OCI-LY7 (cell line): ENCODE measurements around the gene RAB3B. TPM values are rescaled to one million over a fixed set of nuclear protein-coding genes. Genes with fewer than 3 reads are reported as not detected.

Experiments
- BruUV-seq: library from RNA; stranded (reverse); fragments of 400-500 nt; replicated peaks from 2 replicates; lab custom pipeline; 2021; lab: Mats Ljungman, UMichigan
- CTCF ChIA-PET: fragments of 300-600 bp; sonication (Branson Sonifier 250); formaldehyde crosslinking; loops from one replicate; lab custom pipeline; 2022; ENCODE audit warnings: antibody characterized with exemption; ENCODE audit not compliant: unreplicated experiment; lab: Charles Lee
- POLR2A ChIA-PET: fragments of 300-600 bp; sonication (Branson Sonifier 250); formaldehyde crosslinking; loops from one replicate; lab custom pipeline; 2022; ENCODE audit warnings: antibody characterized with exemption; lab: Charles Lee
- DNase-seq: peaks from one replicate; pipeline ENCODE4 v3.0.0-alpha.2; 2015; ENCODE audit warnings: low spot score
- H2AFZ ChIP-seq: fragments of 200-600 bp; sonication (generic), shearing (Covaris generic); 2 replicates; pipeline ENCODE4 v1.6.1; 2014; ENCODE audit warnings: mild to moderate bottlenecking, antibody characterized with exemption, low read length, moderate library complexity
- H3K27ac ChIP-seq: fragments of 200-600 bp; sonication (generic); 2 replicates; pipeline ENCODE4 v1.5.1; 2014; ENCODE audit warnings: mixed run types, low read depth, mild to moderate bottlenecking, moderate library complexity, low read length, inconsistent platforms; ENCODE audit not compliant: poor library complexity, severe bottlenecking
- H3K36me3 ChIP-seq: fragments of 200-600 bp; sonication (generic); 2 replicates; pipeline ENCODE4 v1.6.1; 2014; ENCODE audit warnings: mild to moderate bottlenecking, antibody characterized with exemption, low read length, moderate library complexity, mixed read lengths; ENCODE audit not compliant: insufficient read depth
- H3K4me1 ChIP-seq: fragments of 200-600 bp; sonication (generic); 2 replicates; pipeline ENCODE4 v1.5.1; 2014; ENCODE audit warnings: mild to moderate bottlenecking, low read length; ENCODE audit not compliant: insufficient read depth, poor library complexity, severe bottlenecking
- H3K4me2 ChIP-seq: fragments of 200-600 bp; sonication (generic); 2 replicates; pipeline ENCODE4 v1.6.1; 2014; ENCODE audit warnings: mild to moderate bottlenecking, low read length
- H3K4me3 ChIP-seq: fragments of 200-600 bp; sonication (generic); 2 replicates; pipeline ENCODE4 v1.5.1; 2014; ENCODE audit warnings: mild to moderate bottlenecking, low read depth, low read length; ENCODE audit not compliant: poor library complexity, severe bottlenecking
- H3K79me2 ChIP-seq: fragments of 200-600 bp; sonication (generic); 2 replicates; pipeline ENCODE4 v1.6.1; 2016; ENCODE audit warnings: low read depth, mild to moderate bottlenecking, low read length, moderate library complexity, mixed read lengths; ENCODE audit not compliant: insufficient read depth
- H3K9me2 ChIP-seq: fragments of 200-600 bp; sonication (generic); 2 replicates; pipeline ENCODE4 v1.6.1; 2016; ENCODE audit warnings: mild to moderate bottlenecking, low read length, mixed read lengths; ENCODE audit not compliant: insufficient read depth
- H3K9me3 ChIP-seq: fragments of 200-600 bp; sonication (generic); 2 replicates; pipeline ENCODE4 v1.6.1; 2014; ENCODE audit warnings: mild to moderate bottlenecking, mixed run types, low read length, mixed read lengths
- H4K20me1 ChIP-seq: fragments of 200-600 bp; sonication (generic); 2 replicates; pipeline ENCODE4 v1.6.1; 2014; ENCODE audit warnings: mild to moderate bottlenecking, antibody characterized with exemption, low read length, moderate library complexity, mixed read lengths; ENCODE audit not compliant: insufficient read depth
- EZH2phosphoT487 ChIP-seq: fragments of 200-600 bp; sonication (generic); IDR thresholded peaks from 2 replicates; pipeline ENCODE4 v1.6.1; 2018; ENCODE audit warnings: low read depth, borderline replicate concordance, mild to moderate bottlenecking, mixed run types, antibody characterized with exemption, low read length, moderate library complexity, mixed read lengths
- intact Hi-C: fragments of 100-400 bp; cut with micrococcal nuclease; formaldehyde crosslinking; loops from one replicate; pipeline ENCODE4 v1.10.0; 2022; ENCODE audit not compliant: unreplicated experiment
- total RNA-seq, 2 experiments: library from RNA; depleted of rRNA in 1 of 2; stranded (reverse); fragments of >200 nt in 1 of 2; shearing (Covaris generic) in 1 of 2; gene quantifications; 2 replicates each; pipeline ENCODE4 v1.2.3, GENCODE V29; 2014 to 2022
- TF ChIP-seq, protein P1 (sequence below): fragments of 200-600 bp; sonication (generic); conservative IDR thresholded peaks from 2 replicates; pipeline ENCODE4 v1.5.1; 2014; ENCODE audit warnings: mild to moderate bottlenecking, antibody characterized with exemption, low read length, moderate library complexity, mixed read lengths

The RAB3B gene
- total RNA-seq, 2 experiments from 2014 or later: 0.03 TPM; not detected in 1

- BruUV-seq: no TSS peak
- POLR2A ChIA-PET: no interaction called here
- H3K4me2 ChIP-seq: no peak overlapping the region
- H3K4me1 ChIP-seq: no peaks in the 10 kb centered on the region
- intact Hi-C loops: no loop called here
- CTCF ChIA-PET: interaction anchor here (1.1 kb wide), 1 partner anchor 15 kb away, joined by 3 read pairs; no protein-coding TSS in a partner anchor
- H3K4me3 ChIP-seq: no peak overlapping the region
- H3K9me3 ChIP-seq: no peaks in the 10 kb centered on the region
- H3K79me2 ChIP-seq: no peaks in the 10 kb centered on the region
- H4K20me1 ChIP-seq: no peaks in the 10 kb centered on the region
- no peak overlapping the region for H3K27ac ChIP-seq
- no peak overlapping the region for H2AFZ ChIP-seq
- no peaks in the 10 kb centered on the region for H3K36me3 ChIP-seq
- H3K9me2 ChIP-seq: no peaks in the 10 kb centered on the region
- DNase-seq: no peak
- no peak for TF ChIP-seq EZH2phosphoT487
These were observed 57.2 kb downstream of the RAB3B start for GRCh38 chr1:51933344-51933743.

- TF ChIP-seq, protein P1, sequence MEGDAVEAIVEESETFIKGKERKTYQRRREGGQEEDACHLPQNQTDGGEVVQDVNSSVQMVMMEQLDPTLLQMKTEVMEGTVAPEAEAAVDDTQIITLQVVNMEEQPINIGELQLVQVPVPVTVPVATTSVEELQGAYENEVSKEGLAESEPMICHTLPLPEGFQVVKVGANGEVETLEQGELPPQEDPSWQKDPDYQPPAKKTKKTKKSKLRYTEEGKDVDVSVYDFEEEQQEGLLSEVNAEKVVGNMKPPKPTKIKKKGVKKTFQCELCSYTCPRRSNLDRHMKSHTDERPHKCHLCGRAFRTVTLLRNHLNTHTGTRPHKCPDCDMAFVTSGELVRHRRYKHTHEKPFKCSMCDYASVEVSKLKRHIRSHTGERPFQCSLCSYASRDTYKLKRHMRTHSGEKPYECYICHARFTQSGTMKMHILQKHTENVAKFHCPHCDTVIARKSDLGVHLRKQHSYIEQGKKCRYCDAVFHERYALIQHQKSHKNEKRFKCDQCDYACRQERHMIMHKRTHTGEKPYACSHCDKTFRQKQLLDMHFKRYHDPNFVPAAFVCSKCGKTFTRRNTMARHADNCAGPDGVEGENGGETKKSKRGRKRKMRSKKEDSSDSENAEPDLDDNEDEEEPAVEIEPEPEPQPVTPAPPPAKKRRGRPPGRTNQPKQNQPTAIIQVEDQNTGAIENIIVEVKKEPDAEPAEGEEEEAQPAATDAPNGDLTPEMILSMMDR: no peak
- no peak for TF ChIP-seq EZH2phosphoT487
- H3K4me2 ChIP-seq: no peak overlapping the region
- H3K36me3 ChIP-seq: no peaks in the 10 kb centered on the region
- H3K27ac ChIP-seq: no peak overlapping the region
- CTCF ChIA-PET: no interaction called here
- no peaks in the 10 kb centered on the region for H3K9me2 ChIP-seq
- H3K9me3 ChIP-seq: no peaks in the 10 kb centered on the region
- H2AFZ ChIP-seq: no peak overlapping the region
- intact Hi-C loops: no loop called here
- no TSS peak for BruUV-seq
- H3K4me3 ChIP-seq: no peak overlapping the region
- DNase-seq: no peak
- no peaks in the 10 kb centered on the region for H3K79me2 ChIP-seq
- POLR2A ChIA-PET: no interaction called here
- no peaks in the 10 kb centered on the region for H3K4me1 ChIP-seq
- H4K20me1 ChIP-seq: no peaks in the 10 kb centered on the region
These were observed 60.2 kb downstream of the RAB3B start for GRCh38 chr1:51930329-51930728.

GRCh38 chr1:51928896-51929295 is 61.6 kb downstream of the RAB3B start:
- no TSS peak for BruUV-seq
- no peaks in the 10 kb centered on the region for H3K79me2 ChIP-seq
- no peaks in the 10 kb centered on the region for H4K20me1 ChIP-seq
- ChIA-PET CTCF (no interaction called here), POLR2A (interaction anchor here (0.5 to 1.1 kb wide), 4 partner anchors 15 to 438 kb away, joined by 3 to 4 read pairs (median 3); no protein-coding TSS in a partner anchor)
- no peak overlapping the region for H2AFZ ChIP-seq
- no peak overlapping the region for H3K4me3 ChIP-seq
- no peaks in the 10 kb centered on the region for H3K9me3 ChIP-seq
- no peak for DNase-seq
- no peak overlapping the region for H3K4me2 ChIP-seq
- no peaks in the 10 kb centered on the region for H3K36me3 ChIP-seq
- no peaks in the 10 kb centered on the region for H3K4me1 ChIP-seq
- no peak for TF ChIP-seq EZH2phosphoT487
- TF ChIP-seq, protein P1: no peak
- intact Hi-C loops: no loop called here
- H3K9me2 ChIP-seq: no peaks in the 10 kb centered on the region
- H3K27ac ChIP-seq: no peak overlapping the region
